SK-N-SH treated with all-trans-retinoic acid at 6 μM for 48 hours (cell line): ENCODE data around the gene FOXD3.

Experiments used
- ARNTL ChIP-seq: fragments of 450-650 bp; formaldehyde crosslinking; IDR thresholded peaks from 2 replicates; pipeline ENCODE4 v1.5.0; 2020; ENCODE audit warnings: low read depth, mild to moderate bottlenecking, moderate library complexity, borderline replicate concordance
- BACH2 ChIP-seq: fragments of 250-450 bp; sonication (Bioruptor Pico); IDR thresholded peaks from 2 replicates; pipeline ENCODE4 v1.9.0; 2021; ENCODE audit warnings: mild to moderate bottlenecking, borderline replicate concordance
- CREB5 ChIP-seq: fragments of 250-450 bp; sonication (Bioruptor Pico); IDR thresholded peaks from 2 replicates; pipeline ENCODE4 v1.5.1; 2020; ENCODE audit warnings: low read depth, mild to moderate bottlenecking, moderate library complexity
- CSDC2 ChIP-seq: fragments of 250-450 bp; sonication (Bioruptor Pico); IDR thresholded peaks from 2 replicates; pipeline ENCODE4 v1.5.0; 2020; ENCODE audit warnings: mild to moderate bottlenecking, moderate library complexity
- CSRNP3 ChIP-seq: fragments of 250-450 bp; sonication (Bioruptor Pico); IDR thresholded peaks from 2 replicates; pipeline ENCODE4 v1.5.1; 2021; ENCODE audit warnings: mild to moderate bottlenecking, moderate library complexity
- ESRRG ChIP-seq: fragments of 250-450 bp; sonication (Bioruptor Pico); IDR thresholded peaks from 2 replicates; pipeline ENCODE4 v1.6.1; 2021; ENCODE audit warnings: mild to moderate bottlenecking
- ISL1 ChIP-seq: fragments of 250-450 bp; sonication (Bioruptor Pico); IDR thresholded peaks from 2 replicates; pipeline ENCODE4 v2.1.2; 2022; ENCODE audit warnings: mild to moderate bottlenecking, moderate library complexity
- OSR1 ChIP-seq: fragments of 250-450 bp; sonication (Bioruptor Pico); IDR thresholded peaks from 2 replicates; pipeline ENCODE4 v1.8.0; 2022; ENCODE audit warnings: moderate library complexity, mild to moderate bottlenecking, inconsistent platforms
- PATZ1 ChIP-seq: fragments of 250-450 bp; sonication (Bioruptor Pico); IDR thresholded peaks from 2 replicates; pipeline ENCODE4 v1.8.0; 2020; ENCODE audit warnings: mild to moderate bottlenecking, moderate library complexity, borderline replicate concordance
- RARB ChIP-seq: fragments of 250-450 bp; sonication (Bioruptor Pico); IDR thresholded peaks from 2 replicates; pipeline ENCODE4 v1.8.0; 2021; ENCODE audit warnings: mild to moderate bottlenecking, moderate library complexity
- SNAI2 ChIP-seq: fragments of 250-450 bp; sonication (Bioruptor Pico); IDR thresholded peaks from 2 replicates; pipeline ENCODE4 v1.5.0; 2020; ENCODE audit warnings: mild to moderate bottlenecking, moderate library complexity
- TSHZ2 ChIP-seq: fragments of 250-450 bp; sonication (Bioruptor Pico); IDR thresholded peaks from 2 replicates; pipeline ENCODE4 v1.5.0; 2020; ENCODE audit warnings: mild to moderate bottlenecking, moderate library complexity
- ZFP30 ChIP-seq: fragments of 450-650 bp; formaldehyde crosslinking; IDR thresholded peaks from 2 replicates; pipeline ENCODE4 v1.5.0; 2022; ENCODE audit warnings: mild to moderate bottlenecking, moderate library complexity
- ZNF8 ChIP-seq: fragments of 450-650 bp; formaldehyde crosslinking; IDR thresholded peaks from 2 replicates; pipeline ENCODE4 v1.5.0; 2020; ENCODE audit warnings: mild to moderate bottlenecking, moderate library complexity

GRCh38 chr1:63321785-63322113 lies 618 bp upstream of the FOXD3 start:
- TF ChIP-seq ISL1 (CRISPR knock-in tag) (no peak), ZNF8 (no peak), ESRRG (CRISPR knock-in tag) (no peak), RARB (CRISPR knock-in tag) (no peak), PATZ1 (CRISPR knock-in tag) (no peak), ZFP30 (CRISPR knock-in tag) (no peak), BACH2 (CRISPR knock-in tag) (no peak), TSHZ2 (CRISPR knock-in tag) (no peak), CREB5 (CRISPR knock-in tag) (no peak), SNAI2 (CRISPR knock-in tag) (no peak), CSRNP3 (CRISPR knock-in tag) (no peak), OSR1 (CRISPR knock-in tag) (no peak), ARNTL (CRISPR knock-in tag) (no peak), CSDC2 (CRISPR knock-in tag) (no peak)
